Measurements from ENCODE around the gene MTHFD1L.

MTHFD1L gene

GRCh38 chr6:151131324-151132007 lies 266.0 kb downstream of the MTHFD1L start:
- no peak for DNase-seq

GRCh38 chr6:151136141-151136755 lies 270.7 kb downstream of the MTHFD1L start:
- DNase-seq, result no peak

GRCh38 chr6:151137542-151137941 lies 272.0 kb downstream of the MTHFD1L start:
- DNase-seq, result peak in 1 of 2 experiments; percentile 1

GRCh38 chr6:151139524-151139923 lies 274.0 kb downstream of the MTHFD1L start:
- DNase-seq, result no peak

- DNase-seq, result no peak
Observed at GRCh38 chr6:151140767-151141166, 275.3 kb downstream of the MTHFD1L start.

GRCh38 chr6:151141685-151142084 lies 276.2 kb downstream of the MTHFD1L start:
- DNase-seq, result no peak

- DNase-seq, result no peak
Observed at GRCh38 chr6:151142676-151143075, 277.2 kb downstream of the MTHFD1L start.

- DNase-seq, result no peak
Observed at GRCh38 chr6:151143337-151143736, 277.8 kb downstream of the MTHFD1L start.

GRCh38 chr6:151143806-151144205 lies 278.3 kb downstream of the MTHFD1L start:
- DNase-seq, result no peak

GRCh38 chr6:151147118-151147832 lies 281.8 kb downstream of the MTHFD1L start:
- DNase-seq, result no peak

- DNase-seq, result no peak
Observed at GRCh38 chr6:151148111-151148510, 282.6 kb downstream of the MTHFD1L start.

- no peak for DNase-seq
Observed at GRCh38 chr6:151149793-151150192, 284.3 kb downstream of the MTHFD1L start.
